KOPT-K1 (cell line): ENCODE measurements around the gene MFAP1.

ENCODE experiments used
- H3K27ac ChIP-seq: fragments of 200-600 bp; sonication (generic); 2 replicates; pipeline ENCODE4 v1.5.1; 2016; ENCODE audit warnings: antibody characterized with exemption, mild to moderate bottlenecking, low read depth, low read length; ENCODE audit not compliant: poor library complexity, severe bottlenecking
- H3K36me3 ChIP-seq: fragments of 200-600 bp; sonication (generic); 2 replicates; pipeline ENCODE4 v1.5.1; 2017; ENCODE audit warnings: antibody characterized with exemption, mild to moderate bottlenecking, low read length, moderate library complexity; ENCODE audit not compliant: insufficient read depth
- H3K9me3 ChIP-seq: fragments of 200-600 bp; sonication (generic); 2 replicates; pipeline ENCODE4 v1.5.1; 2017; ENCODE audit warnings: antibody characterized with exemption, low read length, mild to moderate bottlenecking; ENCODE audit not compliant: insufficient read depth, poor library complexity, severe bottlenecking

MFAP1 gene

DNA sequence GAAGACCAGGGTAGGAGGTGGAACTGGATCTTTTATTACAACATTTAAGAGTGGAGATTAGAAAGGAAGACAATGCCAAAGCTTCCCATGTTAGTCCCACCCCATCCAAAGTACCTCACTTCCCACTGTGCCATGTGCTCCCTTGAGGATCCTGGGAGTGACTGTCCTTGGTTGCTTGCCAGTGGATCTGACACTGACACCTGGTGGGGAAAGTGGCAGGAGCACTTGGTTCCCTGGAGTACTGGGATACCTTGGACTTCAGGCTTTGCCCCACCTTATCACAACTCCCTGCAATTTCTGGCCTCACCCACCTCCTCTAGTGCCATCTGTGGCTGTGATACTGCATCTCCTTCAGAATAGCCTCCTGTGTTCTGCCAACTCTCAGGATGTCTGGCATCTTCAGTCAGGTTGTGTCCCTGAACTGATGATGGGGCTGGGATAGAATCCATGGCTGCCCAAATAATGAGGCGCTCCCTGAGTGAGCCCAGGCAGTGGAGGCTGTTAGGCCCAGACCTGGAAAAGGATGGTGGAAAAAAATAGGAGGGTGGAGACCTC, 49.0 kb downstream of the MFAP1 start:
- no peak overlapping the region for H3K27ac ChIP-seq
- peaks cover 36% of the 10 kb centered on the region for H3K36me3 ChIP-seq
- H3K9me3 ChIP-seq: no peaks in the 10 kb centered on the region

DNA sequence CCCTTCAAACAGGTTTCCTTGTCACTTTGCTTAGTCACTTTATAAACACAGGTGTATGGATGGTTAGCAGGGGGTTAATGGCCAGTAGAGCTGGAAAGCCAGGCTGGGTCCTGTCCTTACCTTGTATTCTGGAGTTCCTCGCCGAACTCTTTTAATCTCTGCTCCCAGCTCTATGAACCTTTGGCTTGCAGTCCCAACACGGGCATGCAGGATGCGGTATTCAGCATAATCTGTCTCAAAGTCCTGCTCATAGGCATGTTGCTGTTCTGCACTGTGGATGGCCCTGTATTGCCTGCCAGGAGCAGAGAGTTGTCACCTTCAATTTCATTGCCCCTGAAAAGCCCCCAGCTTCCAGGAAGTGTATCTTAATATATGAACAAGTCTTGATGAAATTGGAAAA, 50.4 kb downstream of the MFAP1 start:
- H3K27ac ChIP-seq: no peak overlapping the region
- H3K9me3 ChIP-seq: no peaks in the 10 kb centered on the region
- H3K36me3 ChIP-seq: peaks cover 51% of the 10 kb centered on the region

DNA sequence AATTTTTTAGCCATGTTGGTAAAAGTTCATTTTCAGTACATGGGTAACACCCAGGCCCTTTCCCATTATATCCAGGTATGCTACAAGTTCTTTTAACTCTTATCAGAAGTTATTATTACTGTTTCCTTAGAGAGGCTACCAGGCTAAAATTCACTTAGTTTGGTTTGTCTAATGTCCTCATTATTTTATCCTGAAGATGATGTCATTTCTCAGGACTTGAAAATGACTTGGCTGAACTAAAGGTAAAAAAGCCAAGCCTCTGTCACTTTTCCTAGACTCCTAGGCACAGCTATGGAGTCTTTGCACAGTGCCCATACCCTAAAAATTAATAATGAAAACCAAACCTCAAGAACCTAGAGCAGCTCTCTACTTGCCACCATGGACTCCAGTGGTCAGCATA, 51.9 kb downstream of the MFAP1 start:
- Histone ChIP-seq H3K9me3 (no peaks in the 10 kb centered on the region), H3K27ac (no peak overlapping the region), H3K36me3 (peaks cover 65% of the 10 kb centered on the region)

DNA sequence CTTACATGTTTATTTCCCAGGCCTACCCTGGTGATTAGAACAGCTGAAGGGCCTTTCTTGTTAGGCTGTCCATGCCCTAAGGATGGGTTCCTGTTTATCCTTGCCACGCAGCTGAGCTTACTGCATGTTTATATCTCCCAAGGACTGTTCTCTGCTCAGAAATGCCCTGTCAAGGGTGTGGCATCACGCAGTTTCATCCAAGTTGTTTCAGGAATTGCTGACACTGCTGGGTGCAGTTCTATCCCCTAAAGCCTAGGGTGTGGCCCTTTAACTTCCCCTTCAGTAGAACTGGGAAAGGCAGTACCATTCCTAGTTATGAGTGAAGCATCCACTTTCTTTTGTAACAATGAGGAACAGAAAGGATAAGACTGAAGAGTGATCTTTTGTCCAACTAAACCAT, 52.7 kb downstream of the MFAP1 start:
- H3K27ac ChIP-seq: no peak overlapping the region
- peaks cover 73% of the 10 kb centered on the region for H3K36me3 ChIP-seq
- H3K9me3 ChIP-seq: no peaks in the 10 kb centered on the region

GRCh38 chr15:43769584-43770228, 54.8 kb downstream of the MFAP1 start:
- Histone ChIP-seq H3K9me3 (no peaks in the 10 kb centered on the region), H3K27ac (no peak overlapping the region), H3K36me3 (peaks cover 94% of the 10 kb centered on the region)

DNA sequence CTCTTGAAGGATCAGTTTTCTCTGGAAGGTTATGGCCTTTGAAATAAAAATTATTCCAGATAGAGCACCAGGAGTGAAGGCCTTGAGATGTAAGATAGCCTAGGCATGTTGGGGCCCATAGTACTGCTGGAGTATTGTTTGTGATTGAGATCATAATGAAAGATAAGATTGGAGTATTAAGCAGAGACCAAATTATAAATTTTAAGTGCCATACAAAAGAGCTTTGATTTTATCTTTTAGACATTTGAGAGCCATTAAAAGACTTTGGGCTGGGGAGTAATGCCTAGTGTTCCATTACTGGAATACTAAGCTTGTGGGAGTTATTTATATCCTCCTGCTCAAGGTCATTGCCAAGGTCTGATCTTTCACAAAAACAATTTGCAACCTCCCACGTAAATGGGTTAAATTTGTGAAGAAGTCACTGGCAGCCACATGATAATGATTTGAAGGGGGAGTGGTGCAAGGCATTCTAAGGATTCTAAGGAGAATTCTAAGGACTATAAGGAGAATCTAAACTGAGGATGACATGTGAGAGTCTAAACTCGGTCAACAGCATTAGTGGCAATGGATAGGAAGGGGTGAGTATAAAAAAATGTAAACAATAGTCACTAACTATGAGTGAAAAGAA, 60.6 kb downstream of the MFAP1 start:
- Histone ChIP-seq H3K27ac (no peak overlapping the region), H3K9me3 (no peaks in the 10 kb centered on the region), H3K36me3 (peaks cover 98% of the 10 kb centered on the region)

DNA sequence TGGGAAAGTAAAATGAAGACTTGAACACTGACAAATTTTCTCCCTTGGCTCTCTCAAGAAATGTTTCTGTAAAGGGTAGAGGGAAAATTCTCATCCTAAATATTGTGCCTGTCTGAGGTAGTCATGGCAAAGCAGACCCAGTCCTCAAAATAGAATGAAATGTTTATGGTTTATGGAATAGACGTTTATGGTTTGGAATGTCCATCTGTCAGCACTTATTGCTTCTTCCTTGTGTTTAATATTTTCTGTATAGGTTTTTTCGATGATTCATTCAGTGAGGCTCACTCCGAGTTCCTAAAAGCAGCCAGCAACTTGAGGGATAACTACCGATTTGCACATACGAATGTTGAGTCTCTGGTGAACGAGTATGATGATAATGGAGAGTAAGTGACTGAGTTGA, 61.7 kb downstream of the MFAP1 start:
- Histone ChIP-seq H3K9me3 (no peaks in the 10 kb centered on the region), H3K36me3 (peaks cover 98% of the 10 kb centered on the region), H3K27ac (no peak overlapping the region)
